Left lobe of liver (tissue), 2 donors: ENCODE measurements around the gene CLEC17A. TPM values are rescaled to one million over a fixed set of nuclear protein-coding genes. Genes with fewer than 3 reads are reported as not detected.
"Not testable (repeated sequence)": the region's sequence is repeated elsewhere in the genome, so short reads cannot be mapped to it uniquely, and the experiment has no call there.

Experiments used
- ATAC-seq: fragments of 200-7000 bp; cut with Tn5 transposase; one replicate; pipeline ENCODE4 v1.9.1; 2020; ENCODE audit warnings: mild to moderate bottlenecking, moderate library complexity
- DNase-seq: peaks from one replicate; pipeline ENCODE4 v3.0.0-alpha.2; 2020; ENCODE audit warnings: low spot score
- total RNA-seq: library from RNA; stranded (reverse); gene quantifications from one replicate; pipeline ENCODE4 v1.2.1, GENCODE V29; 2021
- donor health status: DM: no; HTN: no; CAD: no; lungs with moderate emphysema.
- donor health status: DM: no; HTN: yes; CAD: no.

The CLEC17A gene
- total RNA-seq, 1 donor from 2014 or later = not detected

DNA sequence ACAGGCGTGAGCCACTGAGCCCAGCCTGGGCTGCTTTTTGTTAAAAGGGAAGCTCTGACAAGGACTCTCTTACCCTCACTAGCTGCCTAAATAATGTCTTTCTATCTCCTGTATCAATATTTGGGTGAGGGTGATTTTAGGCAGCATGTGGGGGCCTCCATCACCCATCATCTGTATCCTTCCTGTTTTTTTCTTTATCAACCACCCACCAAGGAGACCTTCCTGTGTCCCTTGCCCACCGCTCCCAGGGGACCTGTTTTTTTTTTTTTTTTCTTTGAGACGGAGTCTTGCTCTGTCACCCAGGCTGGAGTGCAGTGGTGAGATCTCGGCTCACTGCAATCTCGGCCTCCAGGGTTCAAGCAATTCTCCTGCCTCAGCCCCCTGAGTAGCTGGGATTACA lies 5.6 kb upstream of the CLEC17A start:
- DNase-seq (no peak), ATAC-seq (no peak)

DNA sequence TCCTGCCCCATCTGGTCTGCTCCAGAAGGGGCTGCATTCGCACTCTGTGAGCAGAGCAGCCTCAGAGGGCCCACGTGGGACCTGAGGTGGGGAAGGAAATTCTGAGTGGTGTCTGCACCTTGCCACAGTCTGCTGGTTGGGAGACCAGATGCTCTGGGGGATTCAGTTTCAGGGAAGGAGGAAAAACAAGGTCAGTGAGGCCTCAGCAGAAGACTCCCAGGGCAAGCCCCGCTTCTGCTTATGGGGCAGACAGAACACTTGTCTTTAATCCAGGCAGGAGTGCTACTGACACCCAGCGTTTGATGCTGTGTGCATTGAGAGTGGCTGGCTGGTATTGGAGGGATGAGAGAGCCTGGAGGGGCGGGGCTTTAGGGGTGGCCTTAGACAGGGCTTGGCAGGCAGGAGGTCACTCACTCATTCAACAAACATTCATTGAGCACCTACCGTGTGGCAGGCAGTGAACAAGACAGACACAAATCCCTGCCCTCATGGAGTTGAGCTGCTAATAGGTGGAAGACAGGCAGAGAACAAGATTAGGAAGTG lies 4.9 kb upstream of the CLEC17A start:
- no peak for ATAC-seq
- DNase-seq = no peak

DNA sequence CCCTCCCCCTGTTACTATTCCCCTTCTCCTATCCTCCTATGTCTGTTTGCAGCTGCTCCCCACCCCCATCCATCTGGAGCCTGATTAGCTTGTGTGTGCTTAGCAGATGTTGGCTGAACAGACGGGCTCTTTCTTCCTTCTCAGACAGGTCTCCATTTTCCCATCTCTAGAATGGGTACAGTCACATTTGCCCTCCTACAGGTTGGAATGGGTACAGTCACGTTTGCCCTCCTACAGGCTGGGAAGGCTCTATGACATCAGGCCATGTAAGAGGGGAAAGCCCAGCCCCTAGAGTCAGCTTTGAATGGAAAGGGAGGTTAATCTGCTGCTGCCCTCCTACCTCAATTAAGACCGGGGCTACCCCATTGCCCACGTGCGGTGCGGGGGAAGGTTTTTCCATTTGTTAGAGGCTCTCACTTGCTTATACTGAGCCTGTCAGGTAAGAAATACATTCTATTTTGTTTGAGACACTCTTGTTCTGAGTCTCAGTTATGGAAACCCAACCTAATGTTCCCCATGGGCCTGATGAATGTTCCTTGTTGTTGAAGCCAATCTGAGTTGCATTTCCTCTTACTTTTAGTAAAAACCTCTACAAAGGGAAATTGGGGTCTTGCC lies 2.2 kb upstream of the CLEC17A start:
- DNase-seq = no peak
- no peak for ATAC-seq

DNA sequence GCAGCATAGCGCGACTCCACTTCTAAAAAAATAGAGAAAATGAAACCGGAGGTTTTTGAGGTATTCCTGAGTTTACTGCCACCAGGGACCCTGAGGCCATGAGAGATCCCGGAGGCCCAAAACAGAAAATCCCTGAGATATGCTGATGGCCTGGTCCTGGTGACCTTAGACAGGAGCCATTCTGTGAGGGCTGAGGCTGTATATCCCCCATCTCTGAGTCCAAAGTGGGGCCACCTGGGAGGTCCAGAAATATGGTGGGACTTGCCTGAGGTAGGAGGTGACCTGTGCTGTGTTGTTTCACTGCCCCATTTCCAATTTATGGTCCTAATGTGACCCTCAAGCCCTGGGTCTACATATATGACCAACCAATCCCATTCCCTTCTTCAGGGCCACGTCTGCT lies 1.5 kb downstream of the CLEC17A start:
- DNase-seq, ATAC-seq: not testable (repeated sequence)

DNA sequence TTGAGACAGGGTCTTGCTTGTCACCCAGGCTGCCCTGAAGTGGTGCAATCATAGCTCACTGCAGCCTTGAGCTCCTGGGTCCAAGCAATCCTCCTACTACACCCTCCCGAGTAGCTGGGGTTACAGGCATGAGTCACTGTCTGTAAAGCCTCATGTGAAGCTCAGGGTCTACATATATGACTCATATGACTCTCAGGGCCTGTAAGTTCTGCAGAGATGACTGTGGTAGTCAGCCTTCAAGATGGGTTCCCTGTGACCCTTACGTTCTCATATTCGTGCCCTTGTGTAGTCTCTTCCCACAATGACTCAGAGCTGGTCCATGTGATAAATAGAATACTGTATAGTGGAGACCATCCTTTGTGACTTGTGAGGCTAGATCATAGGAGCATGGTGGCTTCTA lies 2.3 kb downstream of the CLEC17A start:
- ATAC-seq, DNase-seq: not testable (repeated sequence)

DNA sequence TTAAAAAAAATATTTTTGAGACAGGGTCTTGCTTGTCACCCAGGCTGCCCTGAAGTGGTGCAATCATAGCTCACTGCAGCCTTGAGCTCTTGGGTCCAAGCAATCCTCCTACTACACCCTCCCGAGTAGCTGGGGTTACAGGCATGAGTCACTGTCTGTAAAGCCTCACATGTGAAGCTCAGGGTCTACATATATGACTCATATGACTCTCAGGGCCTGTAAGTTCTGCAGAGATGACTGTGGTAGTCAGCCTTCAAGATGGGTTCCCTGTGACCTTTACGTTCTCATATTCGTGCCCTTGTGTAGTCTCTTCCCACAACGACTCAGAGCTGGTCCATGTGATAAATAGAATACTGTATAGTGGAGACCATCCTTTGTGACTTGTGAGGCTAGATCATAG lies 6.5 kb downstream of the CLEC17A start:
- not testable (repeated sequence) for ATAC-seq, DNase-seq

DNA sequence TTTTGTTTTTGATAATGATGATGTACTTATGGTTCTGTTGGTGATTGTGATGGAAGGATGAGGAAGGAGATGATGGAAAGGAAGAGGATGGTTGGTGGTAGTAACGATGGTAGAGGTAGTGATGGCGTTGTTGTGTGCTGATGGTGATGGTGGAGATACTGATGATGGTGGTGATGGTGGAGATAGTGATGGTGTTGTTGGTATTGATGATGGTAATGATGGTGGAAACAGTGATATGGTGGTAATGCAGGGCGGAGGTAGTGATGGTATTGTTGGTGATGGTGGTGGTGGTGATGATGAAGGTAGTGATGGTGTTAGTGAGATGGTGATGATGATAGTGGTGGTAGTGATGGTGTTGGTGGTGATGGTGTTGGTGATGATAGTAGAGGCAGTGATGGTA lies 12.7 kb downstream of the CLEC17A start:
- ATAC-seq (no peak), DNase-seq (no peak)

DNA sequence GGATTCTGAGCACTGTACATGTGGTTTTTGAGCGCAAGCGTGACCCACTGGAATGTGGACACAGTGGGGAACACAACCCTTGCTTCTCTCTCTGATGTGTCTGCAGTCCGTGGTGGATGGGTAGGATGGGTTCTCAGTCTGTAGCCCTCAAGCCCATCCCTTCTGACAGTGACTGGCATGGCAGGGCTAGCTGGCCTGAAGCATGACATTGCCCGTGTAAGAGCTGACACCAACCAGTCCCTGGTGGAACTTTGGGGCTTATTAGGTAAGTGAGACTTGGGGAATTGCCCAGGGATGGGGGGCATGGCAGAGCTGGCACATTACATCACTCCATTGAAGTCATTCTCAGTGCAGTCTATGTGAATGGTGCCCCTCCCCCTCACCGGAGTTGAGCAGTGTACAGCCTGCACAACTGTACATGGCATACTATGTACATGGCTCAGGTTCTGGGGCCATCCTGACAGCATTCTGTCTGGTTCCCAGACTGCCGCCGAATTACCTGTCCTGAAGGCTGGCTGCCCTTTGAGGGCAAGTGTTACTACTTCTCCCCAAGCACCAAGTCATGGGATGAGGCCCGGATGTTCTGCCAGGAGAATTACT lies 16.8 kb downstream of the CLEC17A start:
- DNase-seq (no peak), ATAC-seq (no peak)

DNA sequence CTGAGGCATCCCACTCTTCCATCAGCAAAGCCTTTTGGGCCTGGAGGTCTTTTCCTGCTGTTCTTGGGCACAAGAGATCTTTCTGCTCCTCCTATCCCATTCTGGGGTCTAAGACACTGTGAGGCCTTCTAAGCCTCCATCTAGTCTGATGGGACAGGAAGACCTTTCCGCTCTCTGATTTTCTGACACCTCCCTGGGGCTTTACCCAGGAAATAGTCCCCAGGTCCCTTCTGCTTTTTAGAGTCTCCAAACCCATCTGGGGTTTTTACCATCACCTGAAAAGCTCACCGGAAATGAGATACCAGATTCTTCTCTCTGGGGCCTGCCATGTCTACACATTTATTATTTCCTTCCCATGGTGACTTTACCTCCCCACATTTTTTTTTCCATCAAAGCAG lies 21.1 kb downstream of the CLEC17A start:
- DNase-seq (no peak), ATAC-seq (no peak)

DNA sequence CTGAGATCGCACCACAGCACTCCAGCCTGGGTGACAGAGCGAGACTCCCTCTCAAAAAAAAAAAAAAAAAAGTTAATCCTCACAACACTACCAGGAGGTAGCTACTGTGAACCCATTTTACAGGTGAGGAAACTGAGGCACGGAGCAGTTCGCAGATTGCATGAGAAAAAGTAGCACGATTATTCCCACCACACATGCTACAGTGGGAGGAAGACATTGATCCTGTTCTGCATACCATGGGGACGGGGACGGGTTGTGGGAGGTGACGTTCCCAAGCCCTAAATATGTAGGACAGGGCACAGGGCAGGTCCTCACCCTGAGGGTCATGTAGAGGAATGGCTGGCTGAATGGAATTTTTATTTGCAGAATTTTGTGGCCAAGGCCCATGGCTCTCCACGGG lies 23.7 kb downstream of the CLEC17A start:
- ATAC-seq = no peak
- DNase-seq = no peak

DNA sequence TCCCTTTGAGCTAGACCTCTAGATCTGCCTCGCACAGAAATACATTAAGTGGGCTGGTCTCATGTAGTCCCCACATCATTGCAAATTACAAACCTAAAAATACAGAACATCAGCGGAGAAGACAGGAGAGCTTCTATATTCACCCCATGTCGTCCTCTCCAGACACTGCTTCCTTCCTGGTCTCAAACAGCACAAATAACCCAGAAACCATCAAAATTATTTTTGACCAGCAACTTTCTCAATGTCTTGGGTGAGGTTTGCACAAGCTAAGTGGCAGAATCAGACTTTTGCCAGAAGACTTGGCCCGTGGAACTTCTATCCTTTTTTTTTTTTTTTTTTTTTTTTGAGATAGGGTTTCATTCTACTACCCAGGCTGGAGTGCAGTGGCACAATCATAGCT lies 28.2 kb downstream of the CLEC17A start:
- ATAC-seq = no peak
- no peak for DNase-seq

DNA sequence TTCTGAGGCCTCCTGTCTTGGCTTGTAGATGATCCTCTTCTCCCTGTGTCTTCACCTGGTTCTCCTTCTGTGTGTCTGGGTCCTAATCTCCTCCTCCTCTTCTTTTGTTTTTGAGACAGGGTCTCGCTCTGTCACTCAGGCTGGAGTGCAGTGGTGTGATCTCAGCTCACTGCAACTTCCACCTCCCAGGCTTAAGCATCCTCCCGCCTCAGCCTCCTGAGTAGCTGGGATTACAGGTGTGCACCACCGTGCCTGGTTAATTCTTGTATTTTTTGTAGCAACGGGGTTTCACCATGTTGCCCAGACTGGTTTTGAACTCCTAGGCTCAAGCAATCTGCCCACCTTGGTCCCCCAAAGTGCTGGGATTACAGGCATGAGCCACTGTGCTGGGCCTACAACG lies 29.4 kb downstream of the CLEC17A start:
- DNase-seq, ATAC-seq: not testable (repeated sequence)

DNA sequence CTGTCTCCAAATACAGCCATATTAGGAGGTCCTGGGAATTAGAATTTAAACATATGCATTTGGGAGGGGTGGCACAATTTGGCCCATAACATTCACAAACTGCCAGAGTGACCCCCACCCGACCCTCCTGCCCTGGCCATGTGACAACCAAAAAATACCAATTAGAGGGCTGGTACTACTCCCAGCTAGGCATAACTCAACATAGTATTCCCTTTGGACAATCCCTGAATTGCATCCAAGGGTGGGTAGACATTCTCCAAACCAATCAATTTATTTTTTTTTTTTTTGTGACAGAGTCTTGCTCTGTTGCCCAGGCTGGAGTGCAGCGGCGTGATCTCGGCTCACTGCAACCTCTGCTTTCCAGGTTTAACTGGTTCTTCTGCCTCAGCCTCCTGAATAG lies 29.8 kb downstream of the CLEC17A start:
- DNase-seq (no peak), ATAC-seq (no peak)

DNA sequence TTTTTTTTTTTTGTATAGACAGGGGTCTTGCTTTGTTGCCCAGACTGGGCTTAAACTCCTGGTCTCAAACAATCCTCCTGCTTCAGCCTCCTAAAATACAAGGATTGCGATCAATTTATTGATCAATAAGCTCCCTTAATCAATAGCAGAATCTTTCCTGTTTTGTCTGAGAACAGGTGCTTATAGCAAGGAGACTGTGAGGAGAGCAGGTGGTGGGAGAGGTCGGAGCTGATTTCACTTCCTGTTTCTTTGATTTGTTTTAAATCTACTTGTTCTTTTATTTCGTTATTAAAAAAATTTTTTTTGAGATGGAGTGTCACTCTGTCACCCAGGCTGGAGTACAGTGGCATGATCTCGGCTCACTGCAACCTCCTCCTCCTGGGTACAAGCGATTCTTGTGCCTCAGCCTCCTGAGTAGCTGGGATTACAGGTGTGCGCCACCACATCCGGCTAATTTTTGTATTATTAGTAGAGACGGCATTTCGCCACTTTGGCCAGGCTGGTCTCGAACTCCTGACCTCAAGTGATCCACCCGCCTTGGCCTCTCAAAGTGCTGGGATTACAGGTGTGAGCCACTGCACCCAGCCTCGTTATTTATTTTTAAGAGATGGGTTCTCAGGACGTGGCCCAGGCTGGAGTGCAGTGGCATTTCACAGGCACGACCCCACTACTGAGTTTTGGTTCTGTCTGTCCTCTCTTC lies 30.7 kb downstream of the CLEC17A start:
- not testable (repeated sequence) for ATAC-seq

DNA sequence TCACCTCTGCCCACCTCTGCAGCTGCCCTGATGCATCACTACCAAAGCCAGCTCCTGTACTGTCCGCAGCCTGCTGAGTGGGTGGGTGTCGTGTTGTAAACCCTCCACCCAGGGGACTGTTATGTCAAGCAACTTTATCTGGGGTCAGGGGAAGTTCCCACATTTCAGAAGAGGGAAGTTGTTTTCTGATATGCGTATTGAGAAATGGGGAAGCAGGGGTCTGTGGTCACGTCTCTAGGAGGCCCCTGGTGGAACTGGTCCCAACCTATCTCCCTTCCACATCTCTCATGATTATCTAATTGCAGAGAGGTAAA lies 31.2 kb downstream of the CLEC17A start:
- ATAC-seq (peak; percentile 24), DNase-seq (no peak)

More for the DNA sequence above, 30.7 kb downstream of the CLEC17A start:
- DNase-seq = not testable (repeated sequence)

DNA sequence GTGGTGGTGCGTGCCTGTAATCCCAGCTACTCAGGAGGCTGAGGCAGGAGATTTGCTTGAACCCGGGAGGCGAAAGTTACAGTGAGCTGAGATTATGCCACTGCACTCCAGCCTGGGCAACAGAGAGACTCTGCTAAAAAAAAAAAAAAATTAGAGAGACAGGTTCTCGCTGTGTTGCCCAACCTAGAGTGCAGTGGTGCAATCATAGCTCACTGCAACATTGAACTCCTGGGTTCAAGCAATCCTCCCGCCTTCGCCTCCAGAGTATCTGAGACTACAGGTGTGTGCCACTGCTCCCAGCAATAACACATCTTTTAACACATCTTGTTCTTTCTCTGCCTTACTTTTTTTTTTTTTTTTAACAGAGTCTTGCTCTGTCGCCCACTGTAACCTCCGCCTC lies 32.7 kb downstream of the CLEC17A start:
- DNase-seq = no peak
- no peak for ATAC-seq

DNA sequence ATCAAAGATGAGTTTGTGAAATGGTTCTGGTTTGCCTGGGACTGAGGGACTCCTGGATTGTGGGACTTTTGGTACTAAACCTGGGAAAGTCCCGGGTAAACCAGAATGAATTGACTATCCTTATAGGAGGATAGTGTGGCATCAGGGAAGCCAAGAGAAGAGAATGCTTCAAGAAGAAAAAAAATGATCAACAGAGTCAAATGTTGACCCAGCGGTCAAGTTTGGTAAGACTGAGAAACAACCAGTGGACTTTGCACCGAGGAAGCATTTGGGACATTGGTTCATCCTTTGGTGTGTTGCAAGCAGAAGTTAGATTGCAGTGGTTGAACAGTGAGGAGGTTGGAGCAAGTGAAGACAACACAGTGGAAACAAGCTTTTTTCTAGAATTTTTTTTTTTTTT lies 33.5 kb downstream of the CLEC17A start:
- DNase-seq = no peak
- no peak for ATAC-seq

DNA sequence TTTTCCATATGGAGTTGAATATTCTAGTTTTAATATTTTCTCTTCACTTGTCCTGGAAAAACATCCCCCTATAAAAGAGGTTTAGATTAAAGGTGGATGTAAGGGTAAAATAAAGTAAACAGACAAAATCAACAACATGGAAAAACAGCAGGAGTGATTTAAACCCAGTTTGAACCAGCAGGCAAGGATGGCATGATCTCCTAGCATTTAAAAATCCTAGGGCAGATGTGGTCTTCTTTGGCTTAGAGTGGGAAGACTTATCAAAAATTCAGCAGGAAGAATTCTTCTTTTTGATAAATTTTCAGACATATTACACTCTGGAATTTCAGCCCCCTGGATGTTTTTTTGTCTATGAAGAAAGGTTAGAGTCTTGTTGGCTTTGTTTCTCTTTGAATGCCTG lies 36.5 kb downstream of the CLEC17A start:
- no peak for ATAC-seq
- DNase-seq = no peak

DNA sequence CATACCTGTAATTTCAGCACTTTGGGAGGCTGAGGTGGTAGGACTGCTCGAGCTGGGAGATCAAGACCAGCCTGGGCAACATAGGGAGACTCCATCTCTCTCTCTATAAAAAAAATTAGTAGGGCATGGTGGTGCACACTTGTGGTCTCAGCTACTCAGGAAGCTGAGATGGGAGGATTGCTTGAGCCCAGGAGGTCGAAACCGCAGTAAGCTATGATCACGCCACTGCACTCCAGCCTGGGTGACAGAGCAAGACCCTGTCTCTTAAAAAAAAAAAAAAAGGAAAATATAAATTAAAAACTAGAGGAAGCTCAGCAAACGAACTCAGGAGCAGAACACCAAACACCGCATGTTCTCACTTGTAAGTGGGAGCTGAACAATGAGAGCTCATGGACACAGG lies 41.6 kb downstream of the CLEC17A start:
- not testable (repeated sequence) for ATAC-seq, DNase-seq

DNA sequence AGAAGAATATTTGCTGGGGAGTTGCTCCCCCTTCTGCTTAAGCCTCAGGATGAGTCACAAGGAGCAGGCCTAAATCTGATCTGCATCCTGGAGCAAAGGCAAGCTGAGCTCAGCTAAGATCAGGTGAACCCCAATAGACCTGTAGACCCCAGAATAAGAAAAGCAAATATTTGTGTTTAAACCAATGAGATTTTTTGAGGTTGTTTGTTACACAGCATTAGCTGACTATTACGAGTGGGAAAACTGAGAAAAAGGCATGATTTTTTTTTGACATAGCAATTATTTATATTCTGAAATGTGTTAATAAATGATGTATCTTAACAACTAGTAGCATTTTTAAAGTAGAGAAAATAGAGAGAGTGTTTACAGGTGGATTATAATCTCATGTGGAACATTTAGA lies 46.7 kb downstream of the CLEC17A start:
- DNase-seq (no peak), ATAC-seq (no peak)

DNA sequence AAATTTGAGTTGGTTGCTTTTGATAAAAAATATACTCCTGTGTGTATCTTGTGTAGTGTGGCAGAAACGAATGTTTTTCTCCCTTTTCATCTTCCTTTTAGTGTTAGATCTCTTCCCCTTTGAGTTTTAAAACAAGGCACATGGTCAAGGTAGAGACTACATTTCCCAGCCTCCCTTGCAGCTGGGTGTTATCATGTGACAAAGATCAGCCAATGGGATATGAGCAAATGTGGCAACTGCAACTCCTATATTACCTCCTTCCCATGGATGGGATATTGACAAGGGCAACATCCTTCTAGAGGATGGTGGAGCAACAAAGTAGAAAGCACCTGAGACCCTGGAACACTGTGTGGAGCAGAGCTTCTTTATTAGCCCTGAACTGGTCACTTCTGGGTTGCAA lies 49.4 kb downstream of the CLEC17A start:
- no peak for ATAC-seq

More for the DNA sequence above, 49.4 kb downstream of the CLEC17A start:
- DNase-seq = no peak
